RWPE2 (cell line): ENCODE data around the gene ITSN2.
A peak's percentile ranks its signal among the peaks of the same experiment; 100 is the strongest.
"Not testable (repeated sequence)": the region's sequence is repeated elsewhere in the genome, so short reads cannot be mapped to it uniquely, and the experiment has no call there.

Source experiments
- ATAC-seq: fragments of 200-7000 bp; cut with Tn5 transposase; 3 replicates; pipeline ENCODE4 v1.9.1; 2021; ENCODE audit warnings: low read depth
- DNase-seq: peaks from one replicate; pipeline ENCODE4 v3.0.0-alpha.2; 2020; ENCODE audit warnings: low spot score
- H3K27ac ChIP-seq: fragments of 450-650 bp; 2 replicates; pipeline ENCODE4 v1.5.1; 2017; ENCODE audit warnings: mild to moderate bottlenecking; ENCODE audit not compliant: poor library complexity, severe bottlenecking
- H3K27me3 ChIP-seq: fragments of 250-450 bp; sonication (Bioruptor Pico); 2 replicates; pipeline ENCODE4 v1.5.1; 2021; ENCODE audit warnings: mild to moderate bottlenecking, moderate library complexity; ENCODE audit not compliant: insufficient read depth, poor library complexity, severe bottlenecking
- H3K36me3 ChIP-seq: fragments of 250-450 bp; sonication (Bioruptor Pico); 2 replicates; pipeline ENCODE4 v1.5.1; 2020; ENCODE audit warnings: low read depth, mild to moderate bottlenecking, moderate library complexity
- H3K4me1 ChIP-seq: fragments of 250-450 bp; sonication (Bioruptor Pico); 2 replicates; pipeline ENCODE4 v1.5.1; 2021; ENCODE audit warnings: mild to moderate bottlenecking, moderate library complexity; ENCODE audit not compliant: insufficient read depth, poor library complexity, severe bottlenecking
- H3K4me3 ChIP-seq: fragments of 250-450 bp; sonication (Bioruptor Pico); 2 replicates; pipeline ENCODE4 v1.5.1; 2021; ENCODE audit warnings: mild to moderate bottlenecking, moderate library complexity; ENCODE audit not compliant: severe bottlenecking
- H3K9me3 ChIP-seq: fragments of 250-450 bp; sonication (Bioruptor Pico); 2 replicates; pipeline ENCODE4 v1.5.1; 2021; ENCODE audit warnings: mild to moderate bottlenecking, moderate library complexity; ENCODE audit not compliant: severe bottlenecking
- TF ChIP-seq, protein P1 (sequence below): fragments of 450-650 bp; IDR thresholded peaks from one replicate; pipeline ENCODE4 v1.5.1; 2017; ENCODE audit warnings: mild to moderate bottlenecking, moderate library complexity; ENCODE audit not compliant: poor library complexity, severe bottlenecking

The ITSN2 gene

GRCh38 chr2:24363301-24363700 is 3.0 kb upstream of the ITSN2 start:
- Histone ChIP-seq H3K36me3 (no peaks in the 10 kb centered on the region), H3K9me3 (no peaks in the 10 kb centered on the region), H3K4me3 (no peak overlapping the region), H3K4me1 (no peaks in the 10 kb centered on the region), H3K27me3 (no peaks in the 10 kb centered on the region), H3K27ac (no peak overlapping the region)
- TF ChIP-seq, protein P1, sequence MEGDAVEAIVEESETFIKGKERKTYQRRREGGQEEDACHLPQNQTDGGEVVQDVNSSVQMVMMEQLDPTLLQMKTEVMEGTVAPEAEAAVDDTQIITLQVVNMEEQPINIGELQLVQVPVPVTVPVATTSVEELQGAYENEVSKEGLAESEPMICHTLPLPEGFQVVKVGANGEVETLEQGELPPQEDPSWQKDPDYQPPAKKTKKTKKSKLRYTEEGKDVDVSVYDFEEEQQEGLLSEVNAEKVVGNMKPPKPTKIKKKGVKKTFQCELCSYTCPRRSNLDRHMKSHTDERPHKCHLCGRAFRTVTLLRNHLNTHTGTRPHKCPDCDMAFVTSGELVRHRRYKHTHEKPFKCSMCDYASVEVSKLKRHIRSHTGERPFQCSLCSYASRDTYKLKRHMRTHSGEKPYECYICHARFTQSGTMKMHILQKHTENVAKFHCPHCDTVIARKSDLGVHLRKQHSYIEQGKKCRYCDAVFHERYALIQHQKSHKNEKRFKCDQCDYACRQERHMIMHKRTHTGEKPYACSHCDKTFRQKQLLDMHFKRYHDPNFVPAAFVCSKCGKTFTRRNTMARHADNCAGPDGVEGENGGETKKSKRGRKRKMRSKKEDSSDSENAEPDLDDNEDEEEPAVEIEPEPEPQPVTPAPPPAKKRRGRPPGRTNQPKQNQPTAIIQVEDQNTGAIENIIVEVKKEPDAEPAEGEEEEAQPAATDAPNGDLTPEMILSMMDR: no peak
- no peak for ATAC-seq
- DNase-seq: no peak

- H3K27ac ChIP-seq: no peak overlapping the region
- TF ChIP-seq, protein P1: no peak
- no peaks in the 10 kb centered on the region for H3K27me3 ChIP-seq
- H3K4me1 ChIP-seq: no peaks in the 10 kb centered on the region
- ATAC-seq (no peak), DNase-seq (no peak)
- no peak overlapping the region for H3K4me3 ChIP-seq
- no peaks in the 10 kb centered on the region for H3K36me3 ChIP-seq
- no peaks in the 10 kb centered on the region for H3K9me3 ChIP-seq
Measured at GRCh38 chr2:24362253-24362652, 1.9 kb upstream of the ITSN2 start.

GRCh38 chr2:24360963-24361330 is 611 bp upstream of the ITSN2 start:
- H3K9me3 ChIP-seq: no peaks in the 10 kb centered on the region
- no peaks in the 10 kb centered on the region for H3K4me1 ChIP-seq
- no peaks in the 10 kb centered on the region for H3K36me3 ChIP-seq
- DNase-seq (no peak), ATAC-seq (no peak)
- TF ChIP-seq, protein P1: no peak
- no peaks in the 10 kb centered on the region for H3K27me3 ChIP-seq
- H3K27ac ChIP-seq: peak overlapping the region; percentile 45
- H3K4me3 ChIP-seq: peak overlapping the region; percentile 80

DNA sequence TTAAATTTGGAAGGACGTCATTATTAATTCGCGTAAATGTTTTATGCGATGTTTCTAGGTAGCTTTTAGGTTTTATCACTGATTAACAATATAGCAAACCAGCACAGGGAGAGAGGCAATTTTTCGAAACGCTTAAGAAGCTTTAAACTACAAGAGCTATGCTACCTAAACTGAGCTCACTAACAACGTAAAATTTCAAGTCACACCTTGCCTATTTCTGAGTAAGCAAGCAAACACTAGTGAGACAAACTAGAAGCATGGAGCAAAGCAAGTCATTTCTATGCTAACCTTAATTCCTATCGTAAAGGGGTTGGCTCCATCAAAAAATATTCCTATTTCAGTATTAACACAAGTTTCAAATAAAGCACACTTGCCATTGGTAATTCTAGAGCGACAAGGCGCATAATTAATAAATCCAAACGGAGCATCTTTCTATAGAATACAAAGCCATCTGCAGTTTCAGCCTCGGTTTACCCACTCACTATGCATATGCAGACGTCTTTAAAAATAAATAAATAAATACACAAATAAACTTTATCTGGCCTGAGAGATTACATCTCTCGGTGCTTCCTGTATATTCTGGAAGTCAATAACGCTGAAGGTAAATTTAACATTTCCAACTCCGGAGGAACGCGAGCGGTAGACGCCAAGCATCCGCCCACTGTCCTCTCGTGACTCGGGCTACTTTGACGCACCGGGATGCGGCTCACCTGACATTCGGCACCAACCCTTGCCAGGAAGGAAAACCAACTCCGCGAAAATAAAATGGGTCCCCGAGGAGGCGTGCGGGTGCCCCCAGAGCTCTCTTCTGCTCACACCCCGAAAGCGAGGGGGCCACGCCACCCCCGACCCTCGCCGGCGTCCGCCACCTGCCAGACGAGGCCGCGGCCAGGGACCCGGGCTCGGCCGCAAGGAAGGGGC is 947 bp downstream of the ITSN2 start:
- Histone ChIP-seq H3K27ac (peak overlapping the region; percentile 45), H3K27me3 (no peaks in the 10 kb centered on the region), H3K9me3 (no peaks in the 10 kb centered on the region), H3K36me3 (no peaks in the 10 kb centered on the region), H3K4me1 (peaks cover 1% of the 10 kb centered on the region), H3K4me3 (peak overlapping the region; percentile 80)
- TF ChIP-seq, protein P1: no peak
- DNase-seq (no peak), ATAC-seq (peak; percentile 39; the same call in 2 of the 3 replicates)

DNA sequence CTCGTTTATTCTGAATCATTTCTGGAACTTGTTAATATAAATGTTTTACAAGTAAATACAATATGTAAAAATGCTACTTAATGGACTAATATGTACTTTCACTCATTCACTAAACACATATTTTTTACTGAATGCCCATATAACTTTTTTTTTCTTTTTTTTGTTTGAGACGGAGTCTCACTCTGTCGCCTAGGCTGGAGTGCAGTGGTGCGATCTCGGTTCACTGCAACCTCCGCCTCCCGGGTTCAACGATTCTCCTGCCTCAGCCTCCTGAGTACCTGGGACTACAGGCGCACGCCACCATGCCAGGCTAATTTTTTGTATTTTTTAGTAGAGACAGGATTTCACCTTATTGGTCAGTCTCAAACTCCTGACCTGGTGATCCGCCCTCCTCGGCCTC is 2.6 kb downstream of the ITSN2 start:
- H3K4me3 ChIP-seq, ATAC-seq, DNase-seq, H3K36me3 ChIP-seq, H3K4me1 ChIP-seq, H3K9me3 ChIP-seq, H3K27me3 ChIP-seq, H3K27ac ChIP-seq: not testable (repeated sequence)

- not testable (repeated sequence) for H3K27ac ChIP-seq
Measured at GRCh38 chr2:24357115-24357514, 3.2 kb downstream of the ITSN2 start.

More at GRCh38 chr2:24357115-24357514, 3.2 kb downstream of the ITSN2 start:
- H3K4me1 ChIP-seq, H3K9me3 ChIP-seq, H3K27me3 ChIP-seq, DNase-seq, H3K4me3 ChIP-seq, ATAC-seq, H3K36me3 ChIP-seq: not testable (repeated sequence)
